GM23338 (cell line): ENCODE data around the gene GATAD2B. TPM values are rescaled to one million over a fixed set of nuclear protein-coding genes. Genes with fewer than 3 reads are reported as not detected.

Experiments used
- ATAC-seq: fragments of 200-7000 bp; cut with Tn5 transposase; 3 replicates; pipeline ENCODE4 v1.9.1; 2020
- DNase-seq: peaks from one replicate; pipeline ENCODE4 v3.0.0-alpha.2; 2015; ENCODE audit warnings: low spot score
- H2AFZ ChIP-seq: fragments of 200-600 bp; sonication (generic); 2 replicates; pipeline ENCODE4 v1.8.0; 2016; ENCODE audit warnings: antibody characterized with exemption, mild to moderate bottlenecking, moderate library complexity
- H3F3A ChIP-seq: fragments of 200-600 bp; sonication (generic); replicated peaks from 2 replicates; pipeline ENCODE4 v1.8.0; 2017; ENCODE audit warnings: antibody characterized with exemption, mixed run types, low read depth
- H3K27ac ChIP-seq: fragments of 200-600 bp; sonication (generic); 2 replicates; pipeline ENCODE4 v1.6.1; 2016; ENCODE audit warnings: low read depth
- H3K27me3 ChIP-seq: fragments of 200-600 bp; sonication (generic); 2 replicates; pipeline ENCODE4 v1.8.0; 2016; ENCODE audit warnings: mild to moderate bottlenecking, mixed run types, moderate library complexity; ENCODE audit not compliant: insufficient read depth
- H3K36me3 ChIP-seq: fragments of 200-600 bp; sonication (generic); 2 replicates; pipeline ENCODE4 v1.8.0; 2016; ENCODE audit warnings: mild to moderate bottlenecking; ENCODE audit not compliant: insufficient read depth
- H3K4me1 ChIP-seq: fragments of 200-600 bp; sonication (generic); 2 replicates; pipeline ENCODE4 v1.8.0; 2016; ENCODE audit warnings: mild to moderate bottlenecking, moderate library complexity; ENCODE audit not compliant: insufficient read depth
- H3K4me2 ChIP-seq: fragments of 200-600 bp; sonication (generic); 2 replicates; pipeline ENCODE4 v1.7.1; 2017; ENCODE audit warnings: mixed run types
- H3K4me3 ChIP-seq: fragments of 200-600 bp; sonication (generic); 2 replicates; pipeline ENCODE4 v1.6.1; 2016; ENCODE audit warnings: mixed run types
- H3K79me2 ChIP-seq: fragments of 200-600 bp; sonication (generic); replicated peaks from 2 replicates; pipeline ENCODE4 v1.8.0; 2017; ENCODE audit warnings: mild to moderate bottlenecking; ENCODE audit not compliant: insufficient read depth
- H3K9me2 ChIP-seq: fragments of 200-600 bp; sonication (generic); 2 replicates; pipeline ENCODE4 v1.8.0; 2017; ENCODE audit not compliant: insufficient read depth
- H4K20me1 ChIP-seq: fragments of 200-600 bp; sonication (generic); replicated peaks from 2 replicates; pipeline ENCODE4 v1.8.0; 2017; ENCODE audit warnings: mild to moderate bottlenecking; ENCODE audit not compliant: insufficient read depth
- H3K27ac Mint-ChIP-seq: 2 replicates; pipeline ENCODE4 v1.8.0; 2020; ENCODE audit warnings: inconsistent platforms, mild to moderate bottlenecking, moderate library complexity, mixed read lengths
- H3K27me3 Mint-ChIP-seq: 3 replicates; pipeline ENCODE4 v1.8.0; 2022; ENCODE audit warnings: low read depth, mild to moderate bottlenecking, moderate library complexity, mixed read lengths, inconsistent platforms; ENCODE audit not compliant: insufficient read depth, poor library complexity
- H3K36me3 Mint-ChIP-seq: 3 replicates; pipeline ENCODE4 v1.8.0; 2021; ENCODE audit warnings: low read depth, mild to moderate bottlenecking, inconsistent platforms, moderate library complexity, mixed read lengths
- H3K4me1 Mint-ChIP-seq: 3 replicates; pipeline ENCODE4 v1.8.0; 2020; ENCODE audit warnings: mild to moderate bottlenecking, inconsistent platforms, mixed read lengths
- H3K4me3 Mint-ChIP-seq: 3 replicates; pipeline ENCODE4 v1.8.0; 2021; ENCODE audit warnings: moderate library complexity, mild to moderate bottlenecking, inconsistent platforms, mixed read lengths
- H3K9me3 Mint-ChIP-seq: 3 replicates; pipeline ENCODE4 v1.8.0; 2020; ENCODE audit warnings: moderate library complexity, mild to moderate bottlenecking, inconsistent platforms, mixed read lengths
- CREB1 ChIP-seq: fragments of 250-450 bp; sonication (Bioruptor Pico); IDR thresholded peaks from 2 replicates; pipeline ENCODE4 v1.5.0; 2020; ENCODE audit warnings: low read depth, mild to moderate bottlenecking, moderate library complexity
- CTCF ChIP-seq, 2 experiments: fragments of 200-600 bp in 1 of 2; sonication (generic) in 1 of 2; conservative IDR thresholded peaks; 2 replicates each; pipeline versions ENCODE4 v1.5.1 to v1.6.1; 2016 to 2017; ENCODE audit warnings: antibody characterized with exemption in 2 of 2, low read depth in 2 of 2, mild to moderate bottlenecking in 2 of 2, moderate library complexity in 1 of 2
- EZH2 ChIP-seq: fragments of 200-600 bp; sonication (generic); IDR thresholded peaks from one replicate; pipeline ENCODE4 v1.8.0; 2017; ENCODE audit warnings: antibody characterized with exemption, mild to moderate bottlenecking, low read depth; ENCODE audit not compliant: unreplicated experiment
- EZH2phosphoT487 ChIP-seq: fragments of 200-600 bp; sonication (generic); IDR thresholded peaks from one replicate; pipeline ENCODE4 v1.8.1; 2018; ENCODE audit warnings: antibody characterized with exemption; ENCODE audit not compliant: unreplicated experiment
- JUNB ChIP-seq: IDR thresholded peaks from one replicate; pipeline ENCODE4 v1.6.1; 2016; ENCODE audit warnings: antibody characterized with exemption; ENCODE audit not compliant: unreplicated experiment
- NANOG ChIP-seq: IDR thresholded peaks from 2 replicates; pipeline ENCODE4 v1.6.1; 2016; ENCODE audit warnings: antibody characterized with exemption, borderline replicate concordance
- POLR2AphosphoS5 ChIP-seq: IDR thresholded peaks from 2 replicates; pipeline ENCODE4 v1.6.1; 2016; ENCODE audit warnings: antibody characterized with exemption, low read depth
- STAT1 ChIP-seq: IDR thresholded peaks from one replicate; pipeline ENCODE4 v1.6.1; 2016; ENCODE audit warnings: antibody characterized with exemption; ENCODE audit not compliant: unreplicated experiment
- ZNF114 ChIP-seq: fragments of 250-450 bp; sonication (Bioruptor Pico); IDR thresholded peaks from 2 replicates; pipeline ENCODE4 v1.5.0; 2020; ENCODE audit warnings: mild to moderate bottlenecking, moderate library complexity
- ZNF331 ChIP-seq: fragments of 250-450 bp; sonication (Bioruptor Pico); IDR thresholded peaks from 2 replicates; pipeline ENCODE4 v1.5.0; 2020; ENCODE audit warnings: low read depth, mild to moderate bottlenecking, moderate library complexity
- ZNF462 ChIP-seq: fragments of 250-450 bp; sonication (Bioruptor Pico); IDR thresholded peaks from 2 replicates; pipeline ENCODE4 v1.5.0; 2020; ENCODE audit warnings: mild to moderate bottlenecking, moderate library complexity
- polyA plus RNA-seq: library from polyadenylated mRNA; unstranded; fragments of >200 nt; fragmentation: Nextera tagmentation; extraction: Ambion mirVana; gene quantifications from 2 replicates; pipeline ENCODE4 v1.2.1, GENCODE V29; 2016
- total RNA-seq: library from RNA; depleted of rRNA; stranded (reverse); fragments of >200 nt; shearing (Covaris generic); gene quantifications from 2 replicates; pipeline ENCODE4 v1.2.3, GENCODE V29; 2014
- TF ChIP-seq, protein P1 (sequence below): IDR thresholded peaks from 2 replicates; pipeline ENCODE4 v1.6.1; 2016; ENCODE audit warnings: antibody characterized with exemption
- TF ChIP-seq, protein P2 (sequence below): IDR thresholded peaks from one replicate; pipeline ENCODE4 v1.6.1; 2018; ENCODE audit warnings: antibody characterized with exemption; ENCODE audit not compliant: unreplicated experiment

GATAD2B gene
- total and polyA plus RNA-seq, 2 experiments from 2014 or later: 5.2 to 17.8 TPM

- no peaks in the 10 kb centered on the region; the same call in 1 of the 2 replicates for H4K20me1 ChIP-seq
- peaks cover 4% of the 10 kb centered on the region; the same call in 1 of the 2 replicates for H3K4me1 ChIP-seq
- no peak overlapping the region for H3K4me2 ChIP-seq
- H3K27me3 ChIP-seq: no peaks in the 10 kb centered on the region
- 0 out of 2 replicates have a peak, but pooled peaks cover 6% of the 10 kb centered on the region for H3F3A ChIP-seq
- H2AFZ ChIP-seq: no peak overlapping the region
- Mint-ChIP-seq H3K4me1 (no peaks in the 10 kb centered on the region), H3K9me3 (no peaks in the 10 kb centered on the region), H3K27ac (no peak overlapping the region), H3K36me3 (peaks cover 63% of the 10 kb centered on the region), H3K4me3 (no peak overlapping the region), H3K27me3 (peaks cover 6% of the 10 kb centered on the region)
- no peak for TF ChIP-seq CREB1 (CRISPR knock-in tag)
- no peak for TF ChIP-seq STAT1
- TF ChIP-seq POLR2AphosphoS5: no peak
- TF ChIP-seq, protein P1, sequence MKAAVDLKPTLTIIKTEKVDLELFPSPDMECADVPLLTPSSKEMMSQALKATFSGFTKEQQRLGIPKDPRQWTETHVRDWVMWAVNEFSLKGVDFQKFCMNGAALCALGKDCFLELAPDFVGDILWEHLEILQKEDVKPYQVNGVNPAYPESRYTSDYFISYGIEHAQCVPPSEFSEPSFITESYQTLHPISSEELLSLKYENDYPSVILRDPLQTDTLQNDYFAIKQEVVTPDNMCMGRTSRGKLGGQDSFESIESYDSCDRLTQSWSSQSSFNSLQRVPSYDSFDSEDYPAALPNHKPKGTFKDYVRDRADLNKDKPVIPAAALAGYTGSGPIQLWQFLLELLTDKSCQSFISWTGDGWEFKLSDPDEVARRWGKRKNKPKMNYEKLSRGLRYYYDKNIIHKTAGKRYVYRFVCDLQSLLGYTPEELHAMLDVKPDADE: no peak
- TF ChIP-seq EZH2: no peak
- no peak for TF ChIP-seq ZNF331 (CRISPR knock-in tag)
- no peak for TF ChIP-seq CTCF (conservative IDR thresholded peaks at IDR 0.05; ENCODE audit: low read depth in 2 of 2)
- TF ChIP-seq NANOG: no peak
- TF ChIP-seq EZH2phosphoT487: no peak
- no peak for TF ChIP-seq ZNF114
- no peak for TF ChIP-seq ZNF462 (CRISPR knock-in tag)
- TF ChIP-seq, protein P2, sequence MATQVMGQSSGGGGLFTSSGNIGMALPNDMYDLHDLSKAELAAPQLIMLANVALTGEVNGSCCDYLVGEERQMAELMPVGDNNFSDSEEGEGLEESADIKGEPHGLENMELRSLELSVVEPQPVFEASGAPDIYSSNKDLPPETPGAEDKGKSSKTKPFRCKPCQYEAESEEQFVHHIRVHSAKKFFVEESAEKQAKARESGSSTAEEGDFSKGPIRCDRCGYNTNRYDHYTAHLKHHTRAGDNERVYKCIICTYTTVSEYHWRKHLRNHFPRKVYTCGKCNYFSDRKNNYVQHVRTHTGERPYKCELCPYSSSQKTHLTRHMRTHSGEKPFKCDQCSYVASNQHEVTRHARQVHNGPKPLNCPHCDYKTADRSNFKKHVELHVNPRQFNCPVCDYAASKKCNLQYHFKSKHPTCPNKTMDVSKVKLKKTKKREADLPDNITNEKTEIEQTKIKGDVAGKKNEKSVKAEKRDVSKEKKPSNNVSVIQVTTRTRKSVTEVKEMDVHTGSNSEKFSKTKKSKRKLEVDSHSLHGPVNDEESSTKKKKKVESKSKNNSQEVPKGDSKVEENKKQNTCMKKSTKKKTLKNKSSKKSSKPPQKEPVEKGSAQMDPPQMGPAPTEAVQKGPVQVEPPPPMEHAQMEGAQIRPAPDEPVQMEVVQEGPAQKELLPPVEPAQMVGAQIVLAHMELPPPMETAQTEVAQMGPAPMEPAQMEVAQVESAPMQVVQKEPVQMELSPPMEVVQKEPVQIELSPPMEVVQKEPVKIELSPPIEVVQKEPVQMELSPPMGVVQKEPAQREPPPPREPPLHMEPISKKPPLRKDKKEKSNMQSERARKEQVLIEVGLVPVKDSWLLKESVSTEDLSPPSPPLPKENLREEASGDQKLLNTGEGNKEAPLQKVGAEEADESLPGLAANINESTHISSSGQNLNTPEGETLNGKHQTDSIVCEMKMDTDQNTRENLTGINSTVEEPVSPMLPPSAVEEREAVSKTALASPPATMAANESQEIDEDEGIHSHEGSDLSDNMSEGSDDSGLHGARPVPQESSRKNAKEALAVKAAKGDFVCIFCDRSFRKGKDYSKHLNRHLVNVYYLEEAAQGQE: no peak
- TF ChIP-seq JUNB: no peak
- no peak overlapping the region for H3K4me3 ChIP-seq
- ATAC-seq (no peak), DNase-seq (no peak)
- H3K36me3 ChIP-seq: peaks cover 14% of the 10 kb centered on the region
- no peaks in the 10 kb centered on the region for H3K9me2 ChIP-seq
- H3K27ac ChIP-seq: no peak overlapping the region
- no peaks in the 10 kb centered on the region for H3K79me2 ChIP-seq
Measured at GRCh38 chr1:153932156-153933131, 9.7 kb upstream of the GATAD2B start.
